HUES64 (cell line): ENCODE results near the gene PHACTR1.

Source experiments
- H3K27ac ChIP-seq: 2 replicates; pipeline ENCODE4 v1.7.0; 2013; ENCODE audit warnings: low read depth, low read length, inconsistent platforms
- H3K27me3 ChIP-seq: 2 replicates; pipeline ENCODE4 v1.6.1; 2013; ENCODE audit warnings: mild to moderate bottlenecking, low read length; ENCODE audit not compliant: insufficient read depth
- H3K36me3 ChIP-seq: 2 replicates; pipeline ENCODE4 v1.6.1; 2013; ENCODE audit warnings: mild to moderate bottlenecking, low read length; ENCODE audit not compliant: insufficient read depth
- H3K4me1 ChIP-seq: 2 replicates; pipeline ENCODE4 v1.6.1; 2013; ENCODE audit warnings: mild to moderate bottlenecking, low read length, moderate library complexity; ENCODE audit not compliant: insufficient read depth
- H3K4me3 ChIP-seq: 2 replicates; pipeline ENCODE4 v1.5.1; 2013; ENCODE audit warnings: mild to moderate bottlenecking, low read length, moderate library complexity
- H3K9ac ChIP-seq: 2 replicates; pipeline ENCODE4 v1.6.1; 2013; ENCODE audit warnings: mild to moderate bottlenecking, low read depth, low read length
- H3K9me3 ChIP-seq: 2 replicates; pipeline ENCODE4 v1.6.1; 2013; ENCODE audit warnings: low read depth, low read length; ENCODE audit not compliant: insufficient read depth
- WGBS: fragments of 150-250, 120-280 bp; methylation state at CpG from one replicate; pipeline ENCODE4 v1.1.7; 2013; ENCODE audit warnings: missing lambda C conversion rate; 5-methylcytosine and 5-hydroxymethylcytosine counted together

The PHACTR1 gene

DNA sequence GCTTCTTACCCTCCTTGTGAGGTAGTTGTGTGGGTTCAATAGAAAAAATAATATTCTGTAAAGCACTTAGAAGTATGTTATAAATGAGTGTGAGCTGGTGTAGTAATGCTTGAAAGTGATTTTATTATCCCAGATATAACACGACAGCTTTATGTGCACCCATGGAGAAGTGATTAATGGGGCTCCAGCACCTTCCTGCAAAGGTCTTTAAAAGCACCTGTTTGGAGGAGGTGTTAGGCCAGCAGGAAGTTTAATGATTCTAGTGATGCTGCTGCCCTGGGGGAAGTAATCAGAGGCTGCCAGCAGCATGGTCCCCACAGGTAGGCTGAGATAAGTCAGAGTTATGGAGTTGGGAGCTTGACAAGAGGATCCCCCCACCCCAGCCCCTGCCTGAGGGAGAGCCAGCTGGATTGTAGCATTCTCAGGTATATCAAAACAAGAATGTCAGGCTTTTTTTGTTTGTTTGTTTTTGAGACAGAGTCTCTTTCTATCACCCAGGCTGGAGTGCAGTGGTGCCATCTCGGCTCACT, 166.3 kb downstream of the PHACTR1 start:
- H3K27me3 ChIP-seq: no peaks in the 10 kb centered on the region
- H3K36me3 ChIP-seq: no peaks in the 10 kb centered on the region
- H3K9me3 ChIP-seq: no peaks in the 10 kb centered on the region
- H3K9ac ChIP-seq: no peak overlapping the region
- H3K4me3 ChIP-seq: no peak overlapping the region
- peaks cover 21% of the 10 kb centered on the region for H3K4me1 ChIP-seq
- WGBS: 100% methylated on average over 2 of the region's 2 CpGs
- no peak overlapping the region for H3K27ac ChIP-seq

DNA sequence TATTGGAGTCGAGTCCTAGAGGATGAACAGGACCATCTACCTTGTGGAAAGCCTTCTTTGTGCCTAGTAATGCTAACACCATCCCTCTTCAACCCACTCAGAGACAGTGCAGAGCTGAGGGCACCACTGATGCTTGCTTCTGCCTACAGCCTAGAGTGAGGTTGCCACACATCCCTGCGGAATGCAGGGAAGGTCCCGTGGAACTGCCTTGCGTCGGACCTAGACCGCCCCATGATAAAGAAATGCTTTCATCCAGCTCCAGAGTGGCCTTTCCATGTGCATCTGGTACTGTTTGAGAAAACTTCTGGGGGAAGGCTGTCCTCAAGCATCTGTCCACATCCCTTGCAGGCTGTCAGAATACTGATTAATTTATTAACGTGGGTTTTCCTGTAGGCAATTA, 168.4 kb downstream of the PHACTR1 start:
- Histone ChIP-seq H3K27ac (no peak overlapping the region), H3K4me3 (no peak overlapping the region), H3K27me3 (no peaks in the 10 kb centered on the region), H3K9ac (no peak overlapping the region), H3K36me3 (no peaks in the 10 kb centered on the region), H3K9me3 (peaks cover 12% of the 10 kb centered on the region; the same call in 1 of the 2 replicates), H3K4me1 (peaks cover 21% of the 10 kb centered on the region)
- WGBS: 88% methylated on average over 7 of the region's 7 CpGs

- whole genome bisulfite sequencing: 39% methylated on average over 8 of the region's 8 CpGs
- Histone ChIP-seq H3K9ac (peak overlapping the region; percentile 16; the same call in 1 of the 2 replicates), H3K4me1 (peaks cover 13% of the 10 kb centered on the region), H3K36me3 (no peaks in the 10 kb centered on the region), H3K27me3 (no peaks in the 10 kb centered on the region), H3K9me3 (peaks cover 12% of the 10 kb centered on the region; the same call in 1 of the 2 replicates), H3K27ac (peak overlapping the region; percentile 79; the same call in 1 of the 2 replicates), H3K4me3 (no peak overlapping the region)
Measured at GRCh38 chr6:12886961-12887775, 170.6 kb downstream of the PHACTR1 start.

GRCh38 chr6:12890171-12890790, 173.7 kb downstream of the PHACTR1 start:
- H3K4me1 ChIP-seq: peaks cover 14% of the 10 kb centered on the region
- no peak overlapping the region for H3K9ac ChIP-seq
- 93% methylated on average over 9 of the region's 9 CpGs for WGBS

DNA sequence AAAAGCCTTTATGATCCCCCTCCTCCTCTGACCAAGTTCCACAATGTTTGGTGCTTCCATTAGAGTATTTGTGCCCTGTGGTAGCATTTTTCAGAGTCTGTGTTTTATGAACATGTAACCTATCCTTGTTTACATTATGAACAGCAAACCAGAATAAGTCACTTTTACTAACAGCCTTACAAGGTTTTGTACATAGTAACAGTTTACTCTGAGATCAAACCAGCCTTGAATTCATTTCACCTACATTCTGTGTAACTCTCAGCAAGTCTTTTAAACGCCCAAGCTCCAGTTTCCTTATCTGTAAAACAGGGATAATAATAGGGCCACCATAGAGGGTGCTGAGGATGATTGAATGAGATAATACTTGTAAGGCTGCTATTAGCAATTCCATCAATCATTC, 175.0 kb downstream of the PHACTR1 start:
- H3K27me3 ChIP-seq: no peaks in the 10 kb centered on the region
- peaks cover 5% of the 10 kb centered on the region for H3K4me1 ChIP-seq
- no peak overlapping the region for H3K27ac ChIP-seq
- no peak overlapping the region for H3K4me3 ChIP-seq
- no CpG with 5 or more reads among the region's 1 CpG for WGBS
- peaks cover 12% of the 10 kb centered on the region; the same call in 1 of the 2 replicates for H3K9me3 ChIP-seq
- no peak overlapping the region for H3K9ac ChIP-seq
- no peaks in the 10 kb centered on the region for H3K36me3 ChIP-seq

More at GRCh38 chr6:12890171-12890790, 173.7 kb downstream of the PHACTR1 start:
- no peak overlapping the region for H3K27ac ChIP-seq
- no peak overlapping the region for H3K4me3 ChIP-seq
- no peaks in the 10 kb centered on the region for H3K36me3 ChIP-seq
- H3K9me3 ChIP-seq: peaks cover 12% of the 10 kb centered on the region; the same call in 1 of the 2 replicates
- H3K27me3 ChIP-seq: no peaks in the 10 kb centered on the region

- no peaks in the 10 kb centered on the region for H3K36me3 ChIP-seq
- no peak overlapping the region for H3K4me3 ChIP-seq
- WGBS: 88% methylated on average over 4 of the region's 4 CpGs
Measured at GRCh38 chr6:12892151-12892550, 175.6 kb downstream of the PHACTR1 start.

GRCh38 chr6:12893036-12893435, 176.5 kb downstream of the PHACTR1 start:
- WGBS: 94% methylated on average over 4 of the region's 4 CpGs
- Histone ChIP-seq H3K27me3 (no peaks in the 10 kb centered on the region), H3K9me3 (peaks cover 12% of the 10 kb centered on the region; the same call in 1 of the 2 replicates), H3K4me1 (peaks cover 3% of the 10 kb centered on the region), H3K36me3 (no peaks in the 10 kb centered on the region), H3K9ac (no peak overlapping the region), H3K27ac (no peak overlapping the region), H3K4me3 (no peak overlapping the region)

More at GRCh38 chr6:12892151-12892550, 175.6 kb downstream of the PHACTR1 start:
- Histone ChIP-seq H3K27ac (no peak overlapping the region), H3K9ac (no peak overlapping the region), H3K4me1 (peaks cover 3% of the 10 kb centered on the region), H3K27me3 (no peaks in the 10 kb centered on the region), H3K9me3 (peaks cover 12% of the 10 kb centered on the region; the same call in 1 of the 2 replicates)

DNA sequence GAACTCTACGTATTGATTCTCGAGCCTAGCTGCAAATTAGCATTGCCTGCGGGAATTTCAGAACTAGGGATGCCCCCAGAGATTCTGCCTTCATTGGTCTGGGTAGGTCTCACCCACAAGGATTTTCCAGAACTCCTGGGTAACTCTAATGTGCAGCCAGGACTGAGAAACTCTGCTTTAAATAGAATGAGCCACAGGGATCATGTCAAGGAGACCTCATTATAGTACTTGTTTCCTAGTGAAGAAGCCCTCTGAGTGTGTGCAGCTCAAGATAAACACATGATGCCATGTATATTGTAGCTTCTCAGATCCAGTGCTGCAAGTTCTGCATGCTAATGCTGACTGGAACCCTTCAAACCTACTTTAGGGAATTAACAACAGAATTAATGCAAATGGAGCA, 179.2 kb downstream of the PHACTR1 start:
- peaks cover 3% of the 10 kb centered on the region for H3K4me1 ChIP-seq
- H3K27me3 ChIP-seq: no peaks in the 10 kb centered on the region
- no peak overlapping the region for H3K9ac ChIP-seq
- 95% methylated on average over 3 of the region's 3 CpGs for WGBS
- no peak overlapping the region for H3K4me3 ChIP-seq
- no peak overlapping the region for H3K27ac ChIP-seq
- H3K36me3 ChIP-seq: no peaks in the 10 kb centered on the region
- H3K9me3 ChIP-seq: no peaks in the 10 kb centered on the region; the same call in 1 of the 2 replicates

DNA sequence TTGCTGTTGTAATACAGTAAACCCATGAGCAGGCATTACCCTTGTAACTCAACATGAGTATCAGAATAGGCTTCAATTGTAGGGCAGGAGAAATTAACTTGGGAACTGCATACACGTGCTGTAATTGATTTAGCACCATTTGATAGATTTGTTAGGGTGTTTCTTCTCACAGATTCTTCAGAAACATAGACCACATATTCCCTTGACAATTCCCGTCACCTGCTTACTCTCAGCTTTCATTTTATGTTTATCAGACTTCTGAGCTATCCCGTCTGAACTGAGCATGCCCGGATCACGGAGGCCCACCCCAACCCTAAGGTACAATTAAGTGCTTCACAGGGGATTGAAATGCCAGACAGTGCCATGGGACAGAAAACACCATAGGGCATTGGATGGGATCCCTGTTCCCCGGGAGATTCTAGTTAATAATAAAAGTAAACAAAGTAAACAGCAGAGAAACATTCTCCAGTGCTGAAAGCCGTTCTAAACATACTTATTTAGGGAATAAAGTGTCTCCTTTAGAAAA, 179.7 kb downstream of the PHACTR1 start:
- WGBS: 85% methylated on average over 6 of the region's 7 CpGs
- Histone ChIP-seq H3K9ac (no peak overlapping the region), H3K36me3 (no peaks in the 10 kb centered on the region), H3K27ac (no peak overlapping the region), H3K4me3 (no peak overlapping the region), H3K27me3 (no peaks in the 10 kb centered on the region), H3K9me3 (no peaks in the 10 kb centered on the region; the same call in 1 of the 2 replicates), H3K4me1 (peaks cover 3% of the 10 kb centered on the region)

DNA sequence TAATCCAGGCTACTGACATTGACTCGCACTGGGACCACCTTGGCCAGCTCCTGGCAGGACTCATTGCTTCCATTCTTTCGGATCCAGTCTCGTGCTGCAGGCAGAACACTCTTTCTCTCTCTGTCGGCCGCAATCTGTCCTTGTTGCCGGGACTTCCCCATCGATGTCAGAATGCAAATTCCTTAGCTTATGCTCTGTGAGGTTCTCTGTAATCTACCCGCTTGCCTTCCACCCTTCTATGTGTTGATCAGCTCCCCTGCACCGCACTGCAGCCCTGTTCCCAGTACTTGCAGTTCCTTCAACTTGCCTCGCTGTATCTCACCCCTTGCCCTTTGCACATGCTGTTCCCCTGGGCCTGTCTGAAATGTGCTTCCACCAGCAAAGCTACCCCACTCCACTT, 182.0 kb downstream of the PHACTR1 start:
- H3K9me3 ChIP-seq: no peaks in the 10 kb centered on the region
- no peak overlapping the region for H3K9ac ChIP-seq
- H3K4me1 ChIP-seq: peaks cover 2% of the 10 kb centered on the region
- H3K36me3 ChIP-seq: no peaks in the 10 kb centered on the region
- no peak overlapping the region for H3K4me3 ChIP-seq
- 93% methylated on average over 10 of the region's 10 CpGs for WGBS
- no peak overlapping the region for H3K27ac ChIP-seq
- no peaks in the 10 kb centered on the region for H3K27me3 ChIP-seq
